ENCODE measurements around the gene TFDP2. TPM values are rescaled to one million over a fixed set of nuclear protein-coding genes. Genes with fewer than 3 reads are reported as not detected.
A peak's percentile ranks its signal among the peaks of the same experiment; 100 is the strongest.

TFDP2 gene
- total RNA-seq, 1 donor from 2014 or later = 173 TPM

DNA sequence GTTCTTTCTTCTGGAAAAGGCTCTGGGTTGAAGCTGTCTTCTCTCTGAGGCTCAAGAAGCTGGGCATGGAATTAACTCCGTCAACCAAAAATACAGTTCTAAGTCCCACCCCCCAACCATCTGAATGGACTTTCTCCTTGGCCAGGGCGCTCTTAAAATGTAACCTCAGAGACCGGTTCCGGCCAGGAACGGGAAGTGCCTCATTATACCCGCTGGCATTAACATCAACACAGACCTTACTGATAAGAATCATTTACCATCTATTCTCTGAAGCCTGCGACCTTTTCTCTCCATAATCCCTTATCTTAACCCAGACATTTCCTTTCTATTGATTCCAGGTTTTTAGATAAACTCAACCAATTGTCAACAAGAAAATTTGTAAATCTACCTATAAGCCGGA lies 208.3 kb downstream of the TFDP2 start:
- no peaks in the 10 kb centered on the region for H3K36me3 ChIP-seq
- Mint-ChIP-seq H3K27me3 (ENCODE audit: insufficient read depth, low read depth) (peaks cover 3% of the 10 kb centered on the region), H3K9me3 (peaks cover 2% of the 10 kb centered on the region), H3K4me1 (no peaks in the 10 kb centered on the region), H3K27ac (no peak overlapping the region), H3K36me3 (peaks cover 2% of the 10 kb centered on the region), H3K4me3 (peak overlapping the region; percentile 21)
- no peak overlapping the region for H3K27ac ChIP-seq
- no peaks in the 10 kb centered on the region for H4K20me1 ChIP-seq (ENCODE audit: low read depth)
- no peak overlapping the region for H3K4me3 ChIP-seq
- no peaks in the 10 kb centered on the region for H3F3A ChIP-seq (ENCODE audit: low read depth)
- no peak overlapping the region for H3K9ac ChIP-seq
- no peaks in the 10 kb centered on the region for H3K27me3 ChIP-seq
- H3K9me3 ChIP-seq (ENCODE audit: low read depth) = no peaks in the 10 kb centered on the region
- no peaks in the 10 kb centered on the region for H3K79me2 ChIP-seq (ENCODE audit: low read depth)
- no peaks in the 10 kb centered on the region for H3K4me1 ChIP-seq
- no peak overlapping the region for H2AFZ ChIP-seq (replicated peaks)
- TF ChIP-seq EZH2 (IDR thresholded peaks at IDR 0.05) (no peak), EZH2phosphoT487 (IDR thresholded peaks at IDR 0.05) (no peak), CTCF (IDR thresholded peaks at IDR 0.05) (no peak)
- no peak for DNase-seq (ENCODE audit: low spot score)
- H3K4me2 ChIP-seq = no peak overlapping the region

DNA sequence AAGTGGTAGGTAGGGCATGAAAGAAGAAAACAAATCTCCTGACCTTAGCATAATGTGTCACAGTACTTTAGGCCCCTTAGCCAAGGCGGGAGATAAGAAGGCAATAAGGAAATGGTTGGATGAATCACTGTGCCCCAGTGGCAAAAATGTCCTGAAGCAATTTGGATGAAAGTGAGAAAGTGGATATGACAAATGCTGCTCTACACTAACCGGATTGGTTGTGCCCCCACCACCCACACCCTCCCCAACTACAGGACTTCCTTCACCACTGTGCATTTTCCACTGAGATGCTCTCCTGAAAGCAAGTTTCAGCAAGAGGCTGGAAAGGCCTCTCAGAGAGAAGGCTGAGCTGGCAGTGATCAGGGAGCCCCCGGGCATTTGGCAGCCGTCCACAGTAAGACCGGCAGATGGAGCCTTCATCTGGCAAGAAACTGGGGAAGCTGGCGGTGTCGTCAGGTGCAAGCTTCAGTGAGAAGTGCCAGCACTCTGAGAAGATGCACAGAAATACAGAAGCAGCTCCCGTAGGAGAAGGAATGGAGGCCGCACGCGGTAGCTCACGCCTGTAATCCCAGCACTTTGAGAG lies 209.1 kb downstream of the TFDP2 start:
- Histone ChIP-seq H2AFZ (replicated peaks) (no peak overlapping the region), H3K4me1 (no peaks in the 10 kb centered on the region), H3K4me2 (no peak overlapping the region), H3K27me3 (no peaks in the 10 kb centered on the region), H3K27ac (no peak overlapping the region), H3K4me3 (no peak overlapping the region), H3K36me3 (no peaks in the 10 kb centered on the region), H3K9me3 (ENCODE audit: low read depth) (no peaks in the 10 kb centered on the region), H3K79me2 (ENCODE audit: low read depth) (no peaks in the 10 kb centered on the region), H3F3A (ENCODE audit: low read depth) (no peaks in the 10 kb centered on the region), H3K9ac (no peak overlapping the region), H4K20me1 (ENCODE audit: low read depth) (no peaks in the 10 kb centered on the region)
- Mint-ChIP-seq H3K9me3 (peaks cover 2% of the 10 kb centered on the region), H3K4me3 (no peak overlapping the region), H3K36me3 (peaks cover 2% of the 10 kb centered on the region), H3K27me3 (ENCODE audit: insufficient read depth, low read depth) (peaks cover 3% of the 10 kb centered on the region), H3K4me1 (no peaks in the 10 kb centered on the region), H3K27ac (no peak overlapping the region)
- peak; percentile 15 for DNase-seq (ENCODE audit: low spot score)
- no peak for TF ChIP-seq EZH2 (IDR thresholded peaks at IDR 0.05)
- peak; percentile 16 for TF ChIP-seq CTCF (IDR thresholded peaks at IDR 0.05)

GRCh38 chr3:141939759-141940158 lies 209.6 kb downstream of the TFDP2 start:
- Histone ChIP-seq H3K27ac (no peak overlapping the region), H3K36me3 (no peaks in the 10 kb centered on the region), H3K4me1 (no peaks in the 10 kb centered on the region), H4K20me1 (ENCODE audit: low read depth) (no peaks in the 10 kb centered on the region), H3K9ac (no peak overlapping the region), H3K27me3 (no peaks in the 10 kb centered on the region), H3K4me2 (no peak overlapping the region), H2AFZ (replicated peaks) (no peak overlapping the region), H3F3A (ENCODE audit: low read depth) (no peaks in the 10 kb centered on the region), H3K79me2 (ENCODE audit: low read depth) (no peaks in the 10 kb centered on the region), H3K4me3 (no peak overlapping the region), H3K9me3 (ENCODE audit: low read depth) (no peaks in the 10 kb centered on the region)
- TF ChIP-seq CTCF (IDR thresholded peaks at IDR 0.05) (no peak), EZH2phosphoT487 (IDR thresholded peaks at IDR 0.05) (no peak), EZH2 (IDR thresholded peaks at IDR 0.05) (no peak)
- Mint-ChIP-seq H3K27me3 (ENCODE audit: insufficient read depth, low read depth) (peaks cover 3% of the 10 kb centered on the region), H3K4me1 (no peaks in the 10 kb centered on the region), H3K36me3 (peaks cover 2% of the 10 kb centered on the region), H3K27ac (no peak overlapping the region), H3K9me3 (peaks cover 2% of the 10 kb centered on the region), H3K4me3 (no peak overlapping the region)
- no peak for DNase-seq (ENCODE audit: low spot score)
